Choroid plexus epithelial cell (primary cell): Measurements from ENCODE around the gene CPA3.

ENCODE experiments used
- DNase-seq: peaks from one replicate; pipeline ENCODE4 v3.0.0-alpha.2; 2010; ENCODE audit warnings: low read depth
- H3K4me3 ChIP-seq: 2 replicates; pipeline ENCODE4 v1.5.1; 2011; ENCODE audit warnings: low read depth, mild to moderate bottlenecking, control low read depth, low read length, moderate library complexity
- TF ChIP-seq, protein P1 (sequence below): conservative IDR thresholded peaks from 2 replicates; pipeline ENCODE4 v1.5.1; 2011; ENCODE audit warnings: low read depth, mild to moderate bottlenecking, control low read depth, inconsistent platforms, low read length, moderate library complexity

Gene CPA3

DNA sequence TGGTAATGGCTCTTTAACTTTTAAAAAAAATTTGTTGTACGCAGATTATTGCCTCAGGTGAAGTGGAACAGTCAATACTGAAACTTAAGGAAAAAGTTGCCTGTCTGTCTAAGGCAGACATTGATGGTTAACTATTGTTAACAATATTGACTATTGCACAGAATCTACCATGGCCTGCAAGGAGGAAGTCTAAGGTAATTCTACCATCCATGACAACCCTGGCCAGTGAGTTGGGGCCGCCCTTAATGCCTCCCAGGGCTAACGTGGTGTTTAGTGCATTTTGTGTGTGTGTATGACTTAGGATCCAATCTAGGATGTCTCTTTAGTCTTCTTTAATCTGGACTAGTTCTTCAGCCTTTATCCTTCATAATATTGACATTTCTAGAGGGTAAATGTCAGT, 39.6 kb upstream of the CPA3 start:
- TF ChIP-seq, protein P1, sequence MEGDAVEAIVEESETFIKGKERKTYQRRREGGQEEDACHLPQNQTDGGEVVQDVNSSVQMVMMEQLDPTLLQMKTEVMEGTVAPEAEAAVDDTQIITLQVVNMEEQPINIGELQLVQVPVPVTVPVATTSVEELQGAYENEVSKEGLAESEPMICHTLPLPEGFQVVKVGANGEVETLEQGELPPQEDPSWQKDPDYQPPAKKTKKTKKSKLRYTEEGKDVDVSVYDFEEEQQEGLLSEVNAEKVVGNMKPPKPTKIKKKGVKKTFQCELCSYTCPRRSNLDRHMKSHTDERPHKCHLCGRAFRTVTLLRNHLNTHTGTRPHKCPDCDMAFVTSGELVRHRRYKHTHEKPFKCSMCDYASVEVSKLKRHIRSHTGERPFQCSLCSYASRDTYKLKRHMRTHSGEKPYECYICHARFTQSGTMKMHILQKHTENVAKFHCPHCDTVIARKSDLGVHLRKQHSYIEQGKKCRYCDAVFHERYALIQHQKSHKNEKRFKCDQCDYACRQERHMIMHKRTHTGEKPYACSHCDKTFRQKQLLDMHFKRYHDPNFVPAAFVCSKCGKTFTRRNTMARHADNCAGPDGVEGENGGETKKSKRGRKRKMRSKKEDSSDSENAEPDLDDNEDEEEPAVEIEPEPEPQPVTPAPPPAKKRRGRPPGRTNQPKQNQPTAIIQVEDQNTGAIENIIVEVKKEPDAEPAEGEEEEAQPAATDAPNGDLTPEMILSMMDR: no peak
- no peak overlapping the region for H3K4me3 ChIP-seq
- no peak for DNase-seq

- TF ChIP-seq, protein P1: no peak
- no peak within 1 kb of the TSS for H3K4me3 ChIP-seq
- no peak for DNase-seq
Measured at GRCh38 chr3:148827585-148827984, 37.5 kb upstream of the CPA3 start, which contains the start of gene CPB1. Gene CPB1 (plus strand): TSS chr3:148827811. CDS start chr3:148827824, 13 bp downstream.

DNA sequence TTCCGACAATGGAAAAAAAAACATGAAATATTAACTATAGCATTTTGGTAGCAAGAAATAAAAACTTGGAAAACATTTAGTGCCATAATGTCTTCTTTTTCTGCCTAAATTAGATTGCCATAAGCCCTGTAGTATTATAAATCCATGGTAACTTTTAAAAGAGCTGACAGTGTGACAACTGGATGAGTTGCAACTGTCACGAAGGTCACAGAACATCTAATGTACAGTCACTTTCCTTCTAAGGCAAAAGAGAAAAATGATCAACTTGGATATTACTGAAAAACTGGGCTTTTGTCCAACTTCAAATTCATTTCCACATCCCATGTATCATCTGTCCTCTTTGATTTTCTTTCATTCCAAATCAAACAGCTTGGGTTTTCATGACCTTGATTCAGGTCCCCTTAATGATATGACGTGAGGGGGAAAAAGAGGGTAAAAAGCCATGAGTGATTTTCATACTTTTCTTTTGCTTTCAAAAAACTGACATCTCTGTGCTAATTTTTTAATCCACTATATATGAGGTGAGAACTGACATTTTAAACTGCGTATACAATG, 36.9 kb upstream of the CPA3 start:
- H3K4me3 ChIP-seq: no peak overlapping the region
- DNase-seq: peak; percentile 35
- TF ChIP-seq, protein P1: no peak

DNA sequence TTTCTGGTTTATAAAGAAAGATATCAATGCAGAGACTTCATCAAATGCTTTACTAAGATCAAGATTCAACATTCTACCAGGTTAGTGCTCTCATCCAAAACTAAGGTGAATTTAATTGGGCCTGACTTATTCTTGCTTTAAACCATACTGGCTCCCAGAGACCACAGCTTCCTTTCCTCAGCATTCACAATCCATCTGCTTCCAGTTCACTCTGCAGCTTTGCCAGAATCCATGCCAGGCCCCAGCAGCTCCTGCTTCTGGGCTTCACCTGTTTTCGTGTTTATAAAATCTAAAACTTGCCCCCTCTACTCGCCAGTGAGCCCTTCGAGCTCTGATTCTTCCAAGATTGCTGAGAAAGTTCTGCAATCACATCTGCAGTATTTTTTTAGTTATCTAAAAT, 35.2 kb upstream of the CPA3 start:
- TF ChIP-seq, protein P1: no peak

DNA sequence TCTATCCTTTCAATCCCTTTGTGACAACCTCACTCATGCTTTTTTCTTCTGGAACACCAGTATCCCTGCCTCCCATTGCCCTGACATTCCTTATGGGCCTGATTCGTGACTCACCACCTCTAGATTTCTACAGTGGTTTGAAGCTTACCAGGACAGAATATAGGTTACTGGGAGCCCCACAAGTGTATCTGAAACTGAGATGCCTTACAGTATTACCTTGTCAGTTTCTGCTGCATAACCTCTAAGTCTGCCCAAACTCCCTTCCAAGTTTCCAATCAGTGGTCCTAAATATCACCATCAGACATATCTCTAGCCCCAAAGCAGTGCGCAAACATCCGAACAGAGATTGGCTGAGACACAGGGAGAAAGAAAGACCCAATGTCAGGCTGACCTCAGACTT, 31.9 kb upstream of the CPA3 start:
- TF ChIP-seq, protein P1: no peak
- no peak overlapping the region for H3K4me3 ChIP-seq
- DNase-seq: peak; percentile 10

More for the DNA sequence above, 35.2 kb upstream of the CPA3 start:
- no peak for DNase-seq
- H3K4me3 ChIP-seq: no peak overlapping the region

GRCh38 chr3:148839805-148840204, 25.3 kb upstream of the CPA3 start:
- TF ChIP-seq, protein P1: no peak
- H3K4me3 ChIP-seq: no peak overlapping the region
- DNase-seq: no peak

- TF ChIP-seq, protein P1: no peak
- no peak overlapping the region for H3K4me3 ChIP-seq
- DNase-seq: no peak
Measured at GRCh38 chr3:148840451-148840850, 24.6 kb upstream of the CPA3 start.
